ENCODE data around the gene ATP8A1. TPM values are rescaled to one million over a fixed set of nuclear protein-coding genes. Genes with fewer than 3 reads are reported as not detected.

ATP8A1 gene
- total and polyA plus RNA-seq, 2 of the 4 experiments (the other 2 are of a cell fraction), result 0.12 to 0.36 TPM

DNA sequence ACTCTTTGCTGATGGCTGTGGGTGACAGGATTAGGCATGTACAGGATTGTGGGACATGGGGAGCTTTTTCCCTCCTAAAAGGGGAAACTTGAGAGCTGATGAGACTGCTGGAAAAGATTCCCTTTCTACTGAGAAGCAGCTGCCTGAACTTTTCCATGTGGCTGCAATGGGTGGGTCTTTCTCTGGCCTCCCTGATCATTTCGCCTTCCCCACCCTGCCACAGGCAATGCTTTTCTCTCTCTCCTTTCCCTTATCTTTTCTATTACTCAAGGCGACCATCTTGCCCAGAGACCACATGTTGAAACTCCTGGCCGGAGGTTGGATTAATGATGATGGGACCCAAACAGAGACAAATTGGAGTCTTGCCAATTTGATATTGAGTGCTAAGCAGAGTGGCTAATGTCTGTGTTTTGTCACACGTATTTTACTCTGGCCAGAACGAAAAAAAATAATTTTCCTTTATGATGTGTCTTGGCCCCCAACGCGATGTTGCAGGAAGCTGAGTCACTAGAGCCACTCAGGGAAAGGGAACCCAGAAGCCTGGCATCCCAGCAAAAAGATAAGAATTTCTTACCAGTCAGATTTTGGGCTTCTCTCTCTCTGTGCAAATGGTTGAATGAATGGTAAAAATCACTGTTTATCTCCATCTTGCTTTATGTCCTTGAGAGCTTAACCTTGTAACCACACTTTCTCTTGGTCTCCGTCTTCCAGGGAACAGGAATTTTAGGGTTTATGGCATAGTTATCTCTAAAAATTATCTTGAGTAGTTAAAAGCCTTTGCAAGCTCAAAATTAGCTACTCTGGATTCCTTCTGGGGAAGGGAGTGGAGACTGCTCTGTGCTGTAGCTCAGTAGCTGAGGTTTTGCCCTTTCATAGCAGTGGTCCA lies 19.4 kb upstream of the ATP8A1 start (continued):
- no peak for TF ChIP-seq RAD21 (IDR thresholded peaks at IDR 0.05; ENCODE audit: low read length)

DNA sequence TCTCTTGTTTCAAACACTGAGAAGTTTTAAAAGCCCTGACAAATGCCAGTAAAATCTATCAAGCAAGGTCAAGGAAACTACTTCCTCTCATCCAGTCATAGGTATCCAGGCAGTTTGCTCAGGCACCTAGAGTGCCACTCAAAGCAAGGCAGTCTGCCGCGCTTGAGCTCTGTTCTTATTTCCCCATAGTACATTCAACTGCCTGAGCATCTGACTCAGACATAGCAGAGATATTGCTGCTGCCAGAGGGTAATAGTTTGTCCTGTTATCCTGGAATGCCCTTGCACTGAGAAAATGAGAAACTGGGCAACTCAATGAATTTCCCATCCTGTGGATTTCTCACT lies 16.1 kb upstream of the ATP8A1 start:
- ChIA-PET CTCF (no interaction called here), POLR2A (ENCODE audit: unreplicated experiment) (no interaction called here)
- Histone ChIP-seq H3K9me3 (ENCODE audit: control insufficient read depth, insufficient read depth, low read length) (no peaks in the 10 kb centered on the region), H4K8ac (ENCODE audit: low read depth in 2 of 2, low read length in 2 of 2) (no peak overlapping the region), H2AFZ (replicated peaks; ENCODE audit: low read length, poor library complexity) (no peak overlapping the region), H3K27ac (ENCODE audit: insufficient read depth, low read length) (no peak overlapping the region), H3K36me3 (ENCODE audit: control insufficient read depth, insufficient read depth, low read length) (no peaks in the 10 kb centered on the region), H2BK20ac (ENCODE audit: low read depth, low read length) (no peak overlapping the region), H4K5ac (ENCODE audit: low read depth, low read length) (no peak overlapping the region), H3K4ac (ENCODE audit: low read depth, low read length) (no peak overlapping the region), H2AK5ac (ENCODE audit: low read depth, low read length) (no peak overlapping the region), H3K56ac (ENCODE audit: extremely low read depth, insufficient read depth, low read length) (no peak overlapping the region), H3K23ac (ENCODE audit: low read depth, low read length) (no peak overlapping the region), H3K27me3 (ENCODE audit: control insufficient read depth, insufficient read depth, low read length) (no peaks in the 10 kb centered on the region), H3K4me3 (ENCODE audit: insufficient read depth, low read depth, low read length) (no peak overlapping the region), H3K79me1 (ENCODE audit: low read depth in 1 of 2, low read length in 2 of 2) (no peaks in the 10 kb centered on the region), H2AK9ac (replicated peaks; ENCODE audit: low read depth, low read length, poor library complexity) (no peak overlapping the region), H2BK120ac (ENCODE audit: low read depth, low read length) (no peak overlapping the region), H3K4me1 (ENCODE audit: control insufficient read depth, insufficient read depth, low read length) (no peaks in the 10 kb centered on the region), H2BK15ac (ENCODE audit: low read depth, low read length) (no peak overlapping the region), H3K18ac (ENCODE audit: low read depth, low read length) (no peak overlapping the region), H4K20me1 (ENCODE audit: insufficient read depth, low read length) (no peaks in the 10 kb centered on the region), H3K4me2 (ENCODE audit: low read depth, low read length) (no peak overlapping the region), H2BK5ac (ENCODE audit: low read depth, low read length, poor library complexity, severe bottlenecking) (no peak overlapping the region), H4K91ac (ENCODE audit: insufficient read depth, low read depth, low read length) (no peak overlapping the region), H3K9ac (ENCODE audit: low read depth, low read length) (no peak overlapping the region), H3K9me1 (ENCODE audit: insufficient read depth, low read length) (no peaks in the 10 kb centered on the region), H3K14ac (replicated peaks; ENCODE audit: low read depth, low read length) (no peak overlapping the region)
- in situ Hi-C loops (cut with MboI; ENCODE audit: low sequenced_read_pairs), result no loop called here
- no peak for TF ChIP-seq POLR2A (IDR thresholded peaks at IDR 0.05; ENCODE audit: low read depth, low read length)
- DNase-seq (no peak), ATAC-seq (ENCODE audit: low read depth) (no peak)
- no TSS peak for BruUV-seq (replicated peaks)
- intact Hi-C loops (cut with micrococcal nuclease), result no loop called here
- dilution Hi-C loops (cut with HindIII; ENCODE audit: low sequenced_read_pairs, unreplicated experiment), result no loop called here
- 90% methylated on average over 2 of the region's 2 CpGs; no CpG with 5 or more reads in 1 of the 2 experiments for WGBS, 2 experiments (ENCODE audit: extremely low coverage in 2 of 2, insufficient read length in 1 of 2)

Measured in IMR-90 (cell line).